HG02973 (cell line): ENCODE results near the gene CLPSL2.

ENCODE experiments used
- ATAC-seq: cut with Tn5 transposase; IDR thresholded peaks from one replicate; pipeline ENCODE4 v1.9.1; 2021; ENCODE audit warnings: moderate library complexity; ENCODE audit not compliant: unreplicated experiment

Gene CLPSL2

GRCh38 chr6:35824552-35825192 lies 48.3 kb downstream of the CLPSL2 start:
- no peak for ATAC-seq
